KBM-7 (cell line): ENCODE results near the gene CYP3A5.

Experiments used
- DNase-seq: peaks from one replicate; pipeline ENCODE4 v3.0.0-alpha.2; 2015
- in situ Hi-C: fragments of 300-500 bp; cut with MboI; formaldehyde crosslinking; loops from 2 replicates; pipeline ENCODE4 v1.14.3; 2020; ENCODE audit warnings: low sequenced_read_pairs, low pct_unique_long_range_greater_than_20kb, mixed read lengths

CYP3A5 gene

GRCh38 chr7:99621271-99621670 is 58.5 kb downstream of the CYP3A5 start:
- in situ Hi-C loops = no loop called here
- DNase-seq = no peak

DNA sequence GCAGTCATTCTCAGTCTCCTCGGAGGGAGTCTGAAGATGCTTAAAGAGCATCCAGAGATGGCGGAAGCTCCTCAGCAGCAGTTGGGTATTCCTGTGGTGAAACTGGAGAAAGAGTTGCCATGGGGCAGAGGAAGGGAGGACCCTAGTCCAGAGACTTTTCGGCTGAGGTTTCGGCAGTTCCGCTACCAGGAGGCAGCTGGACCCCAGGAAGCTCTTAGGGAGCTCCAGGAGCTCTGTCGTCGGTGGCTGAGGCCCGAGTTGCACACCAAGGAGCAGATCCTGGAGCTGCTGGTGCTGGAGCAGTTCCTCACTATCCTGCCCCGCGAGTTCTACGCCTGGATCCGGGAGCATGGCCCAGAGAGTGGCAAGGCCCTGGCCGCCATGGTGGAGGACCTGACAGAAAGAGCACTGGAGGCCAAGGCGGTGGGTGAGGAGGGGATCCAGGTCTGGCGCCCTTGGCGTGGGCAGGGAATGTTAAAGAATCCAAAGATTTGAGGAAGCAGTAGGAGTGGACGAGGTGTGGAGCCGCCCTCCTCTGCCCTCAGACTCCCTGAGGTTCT is 60.1 kb downstream of the CYP3A5 start:
- no peak for DNase-seq
- in situ Hi-C loops = no loop called here

- in situ Hi-C loops = no loop called here
- no peak for DNase-seq
These were observed 61.1 kb downstream of the CYP3A5 start for GRCh38 chr7:99618726-99619125.

DNA sequence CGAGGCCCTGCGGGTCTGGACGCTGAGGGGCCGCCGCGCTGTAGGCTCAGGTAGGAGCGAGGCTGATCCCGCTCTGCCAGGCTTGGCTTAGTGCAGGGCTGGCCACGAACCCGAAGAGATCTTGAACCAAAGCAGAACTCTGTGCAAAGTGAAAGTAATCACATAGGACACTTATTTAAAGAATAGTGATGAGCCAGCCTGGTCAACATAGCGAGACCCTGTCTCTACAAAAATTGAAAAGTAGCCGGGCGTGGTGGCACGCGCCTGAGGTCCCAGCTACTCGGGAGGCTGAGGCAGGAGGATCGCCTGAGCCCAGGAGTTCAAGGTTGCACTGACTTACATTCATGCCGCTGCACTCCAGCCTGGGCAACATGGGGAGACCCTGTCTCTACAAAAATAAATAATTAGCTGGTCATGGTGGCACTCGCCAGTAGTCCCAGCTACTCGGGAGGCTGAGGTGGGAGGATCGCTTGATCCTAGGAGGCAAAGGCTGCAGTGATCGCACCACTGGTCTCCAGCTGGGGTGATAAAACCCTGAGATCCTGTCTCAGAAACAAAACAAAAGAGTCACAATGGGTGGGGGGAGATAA is 62.5 kb downstream of the CYP3A5 start:
- in situ Hi-C loops = no loop called here
- DNase-seq = no peak

GRCh38 chr7:99616359-99617191 is 63.2 kb downstream of the CYP3A5 start, which contains the start of gene ZSCAN25:
TSS of gene ZSCAN25 (plus strand) at chr7:99616946. CDS start at chr7:99619607, 2,661 bp downstream.
- DNase-seq = peak; percentile 95
- in situ Hi-C loops = no loop called here

DNA sequence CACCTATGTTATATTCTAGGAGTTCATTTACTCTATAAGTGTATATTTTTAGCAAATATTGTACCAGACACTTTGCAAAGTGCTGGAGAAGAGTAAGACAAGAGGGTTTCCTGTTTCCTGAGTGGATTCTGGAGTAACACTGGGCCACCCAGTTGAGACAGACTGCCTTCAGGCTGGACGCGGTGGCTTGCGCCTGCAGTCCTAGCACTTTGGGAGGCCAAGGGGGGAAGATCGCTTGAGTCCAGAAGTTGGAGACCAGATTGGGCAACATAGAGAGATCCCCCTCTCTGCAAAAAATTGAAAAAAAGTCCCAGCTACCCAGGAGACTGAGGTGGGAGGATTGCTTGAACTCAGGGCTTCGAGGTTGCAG is 63.8 kb downstream of the CYP3A5 start:
- in situ Hi-C loops = no loop called here
- no peak for DNase-seq

DNA sequence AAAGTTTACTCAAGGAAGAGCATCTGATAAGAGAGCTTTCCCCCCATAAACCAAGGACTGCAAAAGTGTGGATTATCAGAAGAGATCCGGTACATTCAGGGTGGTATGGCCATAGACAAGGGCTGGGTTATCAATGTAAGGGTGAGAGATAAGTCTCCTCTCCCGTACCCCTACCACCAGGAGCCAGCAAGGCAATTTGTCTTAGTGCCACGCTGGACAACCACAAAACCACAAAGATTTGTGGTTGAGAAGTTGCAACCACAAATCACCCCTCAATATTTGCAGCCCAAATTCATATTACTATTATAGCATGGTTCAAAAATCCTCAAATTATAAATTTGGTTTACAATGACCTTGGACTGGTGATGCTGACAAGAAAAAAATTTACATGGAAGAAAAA is 65.3 kb downstream of the CYP3A5 start:
- DNase-seq = no peak
- in situ Hi-C loops = no loop called here

DNA sequence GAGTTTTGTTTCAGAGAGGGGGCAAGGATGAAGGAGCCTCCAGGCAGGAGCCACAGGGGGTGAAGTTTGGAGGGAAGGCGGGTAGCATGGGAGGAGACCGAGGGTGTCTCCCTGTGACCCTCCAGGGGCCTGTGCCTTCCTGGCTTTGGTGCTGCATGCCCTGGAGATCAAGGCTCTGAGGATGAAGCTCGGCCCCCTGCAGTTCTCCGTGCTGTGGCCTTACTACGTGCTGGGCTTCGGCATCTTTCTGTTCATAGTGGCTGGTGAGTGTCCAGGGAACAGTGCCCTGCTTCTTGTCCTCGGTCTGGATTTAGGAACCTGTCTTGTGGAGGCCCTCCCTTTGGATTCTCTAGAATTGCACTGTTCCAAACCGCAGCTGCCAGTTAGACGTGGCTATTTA is 72.2 kb downstream of the CYP3A5 start:
- no peak for DNase-seq
- in situ Hi-C loops = no loop called here

DNA sequence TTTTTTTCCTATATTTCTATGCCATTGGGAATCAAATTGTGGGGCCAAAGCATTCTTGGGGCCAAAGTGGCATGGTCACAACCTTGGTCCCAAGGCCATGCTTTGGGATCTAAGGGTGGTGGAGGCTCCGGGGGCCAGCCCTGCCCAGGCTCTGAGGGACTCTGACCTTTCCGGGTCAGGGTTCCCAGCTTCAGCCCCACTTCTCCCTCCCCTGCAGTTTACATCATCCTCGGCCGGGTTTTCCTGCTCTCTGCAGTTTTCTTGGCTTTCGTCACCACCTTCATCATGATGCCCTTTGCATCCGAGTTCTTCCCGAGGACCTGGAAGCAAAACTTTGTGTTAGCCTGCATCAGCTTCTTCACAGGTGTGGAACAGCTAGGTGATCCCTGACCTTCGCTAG is 73.3 kb downstream of the CYP3A5 start:
- in situ Hi-C loops = no loop called here
- DNase-seq = no peak

- DNase-seq = no peak
- in situ Hi-C loops = no loop called here
These were observed 74.3 kb downstream of the CYP3A5 start for GRCh38 chr7:99605527-99605926.

DNA sequence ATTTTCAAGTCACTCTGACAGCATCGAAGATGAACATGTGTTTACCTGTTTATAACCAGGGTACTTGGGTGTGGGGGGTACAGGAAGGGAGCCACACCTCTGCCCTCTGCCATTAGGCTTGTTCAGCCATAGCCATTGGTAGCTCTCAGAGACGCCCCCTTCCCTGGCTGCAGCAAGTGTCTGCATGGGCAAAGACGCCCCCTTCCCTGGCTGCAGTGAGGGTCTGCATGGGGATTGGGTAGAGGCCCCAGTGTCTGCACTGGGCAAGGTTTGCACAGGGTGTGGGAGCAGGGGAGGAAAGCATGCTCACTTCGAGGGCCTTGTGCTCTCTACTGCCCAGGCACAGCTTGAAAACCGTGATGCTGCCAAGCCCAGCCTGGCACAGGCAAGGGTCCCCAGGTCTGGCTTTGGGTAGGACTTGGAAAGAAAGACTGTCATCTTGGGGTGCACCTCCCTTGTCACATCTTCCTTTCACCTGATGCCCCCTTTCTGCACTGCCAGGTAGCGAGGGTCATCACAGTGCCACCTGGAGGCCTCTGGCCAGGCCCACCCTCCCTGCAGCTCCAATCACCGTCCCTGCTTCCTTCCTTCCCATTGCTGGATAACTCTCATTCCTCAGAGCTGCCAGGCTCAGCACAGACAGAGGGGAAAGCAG is 78.0 kb downstream of the CYP3A5 start:
- in situ Hi-C loops = no loop called here
- DNase-seq = no peak

DNA sequence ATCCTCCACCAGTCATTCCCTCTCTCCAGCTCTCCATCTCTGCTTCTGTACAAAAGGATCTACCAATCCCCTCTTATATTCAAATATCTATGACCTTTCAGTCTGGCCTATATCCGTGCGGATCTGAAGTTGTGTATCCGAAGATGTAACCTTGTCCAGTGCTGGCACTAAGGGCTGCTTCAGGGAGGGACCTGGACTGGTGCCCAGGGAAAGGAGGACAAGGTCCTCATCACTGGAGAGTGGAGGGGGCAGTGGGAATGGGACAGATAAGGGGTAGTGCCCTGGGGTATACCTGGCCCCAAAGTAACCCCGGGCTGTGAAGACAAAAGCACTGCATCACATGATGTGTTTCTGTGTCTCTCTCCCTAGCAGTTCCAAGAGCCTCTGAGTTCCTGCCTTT is 80.0 kb downstream of the CYP3A5 start:
- in situ Hi-C loops = no loop called here
- DNase-seq = no peak
